ENCODE results near the gene HEATR5A. TPM values are rescaled to one million over a fixed set of nuclear protein-coding genes. Genes with fewer than 3 reads are reported as not detected.

Gene HEATR5A
- total and polyA plus RNA-seq, 2 donors (not counting 1 experiment from before 2014, with no cell fraction given), result 4.8 to 22.1 TPM

GRCh38 chr14:31387091-31387490 lies 33.3 kb downstream of the HEATR5A start:
- WGBS (ENCODE audit: insufficient coverage), result no CpG with 5 or more reads among the region's 7 CpGs
- Mint-ChIP-seq H3K27me3 (no peaks in the 10 kb centered on the region), H3K4me3 (no peak overlapping the region), H3K9me3 (ENCODE audit: insufficient read depth) (no peaks in the 10 kb centered on the region), H3K4me1 (no peaks in the 10 kb centered on the region), H3K27ac (no peak overlapping the region)
- no peak overlapping the region for H3K9ac ChIP-seq (ENCODE audit: low read length)
- H3K4me1 ChIP-seq (ENCODE audit: control insufficient read depth in 2 of 2, insufficient read depth in 2 of 2, low read length in 2 of 2), result no peaks in the 10 kb centered on the region
- DNase-seq (no peak), ATAC-seq (ENCODE audit: low read depth) (no peak)
- intact Hi-C loops (cut with micrococcal nuclease), result no loop called here
- H3K27ac ChIP-seq (ENCODE audit: low read length in 2 of 2), result no peak overlapping the region
- ChIA-PET POLR2A (no interaction called here), CTCF (no interaction called here)
- H3K36me3 ChIP-seq (replicated peaks in 1 of 2; ENCODE audit: control extremely low read depth in 1 of 2, control insufficient read depth in 1 of 2, extremely low read depth in 1 of 2, insufficient read depth in 2 of 2, low read length in 1 of 2), result peaks cover 4 to 6% of the 10 kb centered on the region in 2 experiments
- TF ChIP-seq CTCF (IDR thresholded peaks at IDR 0.05), result no peak
- TF ChIP-seq EZH2 (IDR thresholded peaks at IDR 0.05; ENCODE audit: borderline replicate concordance, insufficient read depth, low read depth, low read length, poor library complexity, severe bottlenecking), result no peak
- H3K27me3 ChIP-seq (replicated peaks in 1 of 4; ENCODE audit: control extremely low read depth in 1 of 4, control insufficient read depth in 3 of 4, insufficient read depth in 4 of 4, low read length in 3 of 4), result no peaks in the 10 kb centered on the region
- H3K79me2 ChIP-seq (ENCODE audit: control insufficient read depth, insufficient read depth, low read length), result no peaks in the 10 kb centered on the region
- H2AFZ ChIP-seq (ENCODE audit: insufficient read depth, low read depth, low read length, poor library complexity, severe bottlenecking), result no peak overlapping the region
- no peak overlapping the region for H3K4me2 ChIP-seq (replicated peaks; ENCODE audit: low read depth, low read length, poor library complexity, severe bottlenecking)
- H3K4me3 ChIP-seq (ENCODE audit: control extremely low read depth in 1 of 5, extremely low read depth in 1 of 5, insufficient read depth in 1 of 5, low read depth in 2 of 5, low read length in 4 of 5), result no peak overlapping the region
- no peaks in the 10 kb centered on the region for H3K9me3 ChIP-seq (ENCODE audit: control extremely low read depth in 1 of 3, control insufficient read depth in 2 of 3, insufficient read depth in 1 of 3, low read length in 2 of 3)
- H4K20me1 ChIP-seq (ENCODE audit: control insufficient read depth, insufficient read depth, low read length, poor library complexity, severe bottlenecking), result no peaks in the 10 kb centered on the region

- TF ChIP-seq EZH2 (IDR thresholded peaks at IDR 0.05; ENCODE audit: borderline replicate concordance, insufficient read depth, low read depth, low read length, poor library complexity, severe bottlenecking) (no peak), CTCF (IDR thresholded peaks at IDR 0.05) (no peak)
- peaks cover 4 to 6% of the 10 kb centered on the region in 2 experiments for H3K36me3 ChIP-seq (replicated peaks in 1 of 2; ENCODE audit: control extremely low read depth in 1 of 2, control insufficient read depth in 1 of 2, extremely low read depth in 1 of 2, insufficient read depth in 2 of 2, low read length in 1 of 2)
- 100% methylated on average over 1 of the region's 5 CpGs for WGBS (ENCODE audit: insufficient coverage)
- intact Hi-C loops (cut with micrococcal nuclease), result no loop called here
- no peak overlapping the region for H3K4me2 ChIP-seq (replicated peaks; ENCODE audit: low read depth, low read length, poor library complexity, severe bottlenecking)
- no peak overlapping the region for H3K4me3 ChIP-seq (ENCODE audit: control extremely low read depth in 1 of 5, extremely low read depth in 1 of 5, insufficient read depth in 1 of 5, low read depth in 2 of 5, low read length in 4 of 5)
- Mint-ChIP-seq H3K27ac (no peak overlapping the region), H3K27me3 (no peaks in the 10 kb centered on the region), H3K4me1 (no peaks in the 10 kb centered on the region), H3K9me3 (ENCODE audit: insufficient read depth) (no peaks in the 10 kb centered on the region), H3K4me3 (no peak overlapping the region)
- H3K79me2 ChIP-seq (ENCODE audit: control insufficient read depth, insufficient read depth, low read length), result no peaks in the 10 kb centered on the region
- CTCF ChIA-PET, result no interaction called here
- ATAC-seq (ENCODE audit: low read depth) (no peak), DNase-seq (no peak)
- no peaks in the 10 kb centered on the region for H3K4me1 ChIP-seq (ENCODE audit: control insufficient read depth in 2 of 2, insufficient read depth in 2 of 2, low read length in 2 of 2)
- no peak overlapping the region for H3K9ac ChIP-seq (ENCODE audit: low read length)
- POLR2A ChIA-PET, result no interaction called here
- no peaks in the 10 kb centered on the region for H3K9me3 ChIP-seq (ENCODE audit: control extremely low read depth in 1 of 3, control insufficient read depth in 2 of 3, insufficient read depth in 1 of 3, low read length in 2 of 3)
- no peak overlapping the region for H2AFZ ChIP-seq (ENCODE audit: insufficient read depth, low read depth, low read length, poor library complexity, severe bottlenecking)
- H3K27me3 ChIP-seq (replicated peaks in 1 of 4; ENCODE audit: control extremely low read depth in 1 of 4, control insufficient read depth in 3 of 4, insufficient read depth in 4 of 4, low read length in 3 of 4), result no peaks in the 10 kb centered on the region
- no peaks in the 10 kb centered on the region for H4K20me1 ChIP-seq (ENCODE audit: control insufficient read depth, insufficient read depth, low read length, poor library complexity, severe bottlenecking)
- no peak overlapping the region for H3K27ac ChIP-seq (ENCODE audit: low read length in 2 of 2)
These were observed 34.1 kb downstream of the HEATR5A start for GRCh38 chr14:31386271-31386670.
